GM23338 (cell line): ENCODE measurements around the gene EZH1. TPM values are rescaled to one million over a fixed set of nuclear protein-coding genes. Genes with fewer than 3 reads are reported as not detected.

Experiments
- CREB1 ChIP-seq: fragments of 250-450 bp; sonication (Bioruptor Pico); IDR thresholded peaks from 2 replicates; pipeline ENCODE4 v1.5.0; 2020; ENCODE audit warnings: low read depth, mild to moderate bottlenecking, moderate library complexity
- EZH2 ChIP-seq: fragments of 200-600 bp; sonication (generic); IDR thresholded peaks from one replicate; pipeline ENCODE4 v1.8.0; 2017; ENCODE audit warnings: antibody characterized with exemption, mild to moderate bottlenecking, low read depth; ENCODE audit not compliant: unreplicated experiment
- STAT1 ChIP-seq: IDR thresholded peaks from one replicate; pipeline ENCODE4 v1.6.1; 2016; ENCODE audit warnings: antibody characterized with exemption; ENCODE audit not compliant: unreplicated experiment
- microRNA-seq: library from miRNA; unstranded; fragments of <30 nt; microRNA quantifications from one replicate; pipeline ENCODE4, GENCODE V29; 2017
- polyA plus RNA-seq: library from polyadenylated mRNA; unstranded; fragments of >200 nt; fragmentation: Nextera tagmentation; extraction: Ambion mirVana; gene quantifications from 2 replicates; pipeline ENCODE4 v1.2.1, GENCODE V29; 2016
- small RNA-seq: library from RNA; depleted of rRNA; stranded (forward); fragments of <200 nt; gene quantifications from one replicate; pipeline ENCODE3, GENCODE V24; 2014; ENCODE audit warnings: low replicate concordance
- total RNA-seq: library from RNA; depleted of rRNA; stranded (reverse); fragments of >200 nt; shearing (Covaris generic); gene quantifications from 2 replicates; pipeline ENCODE4 v1.2.3, GENCODE V29; 2014; rRNA removed
- TF ChIP-seq, protein P1 (sequence below): fragments of 250-450 bp; sonication (Bioruptor Pico); IDR thresholded peaks from 2 replicates; pipeline ENCODE4 v1.5.0; 2020; ENCODE audit warnings: mild to moderate bottlenecking, moderate library complexity
- TF ChIP-seq, protein P2 (sequence below), 2 experiments: fragments of 200-600 bp in 1 of 2; sonication (generic) in 1 of 2; conservative IDR thresholded peaks; 2 replicates each; pipeline versions ENCODE4 v1.5.1 to v1.6.1; 2016 to 2017; ENCODE audit warnings: antibody characterized with exemption in 2 of 2, low read depth in 2 of 2, mild to moderate bottlenecking in 2 of 2, moderate library complexity in 1 of 2

Gene EZH1
- total and polyA plus RNA-seq, 2 experiments from 2014 or later: 16.9 to 18.0 TPM

DNA sequence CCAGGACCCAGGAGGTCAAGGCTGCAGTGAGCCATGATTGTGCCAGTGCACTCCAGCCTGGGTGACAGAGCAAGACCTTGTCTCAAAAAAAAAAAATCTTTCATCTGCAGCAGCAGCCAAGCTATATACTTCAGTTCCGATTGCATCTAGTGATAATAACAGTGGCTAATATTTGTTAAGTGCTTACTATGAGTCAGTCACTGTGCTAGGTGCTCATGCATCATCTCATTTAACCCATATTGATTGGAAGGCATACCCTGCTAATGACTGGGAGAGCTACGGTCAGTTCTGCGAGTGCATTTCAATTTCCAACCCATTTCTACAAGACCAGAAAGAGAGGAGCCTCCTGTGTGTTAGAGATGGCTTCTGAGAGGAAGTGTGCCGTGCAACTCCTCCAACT, 93.4 kb downstream of the EZH1 start (continued):
- TF ChIP-seq, protein P1, sequence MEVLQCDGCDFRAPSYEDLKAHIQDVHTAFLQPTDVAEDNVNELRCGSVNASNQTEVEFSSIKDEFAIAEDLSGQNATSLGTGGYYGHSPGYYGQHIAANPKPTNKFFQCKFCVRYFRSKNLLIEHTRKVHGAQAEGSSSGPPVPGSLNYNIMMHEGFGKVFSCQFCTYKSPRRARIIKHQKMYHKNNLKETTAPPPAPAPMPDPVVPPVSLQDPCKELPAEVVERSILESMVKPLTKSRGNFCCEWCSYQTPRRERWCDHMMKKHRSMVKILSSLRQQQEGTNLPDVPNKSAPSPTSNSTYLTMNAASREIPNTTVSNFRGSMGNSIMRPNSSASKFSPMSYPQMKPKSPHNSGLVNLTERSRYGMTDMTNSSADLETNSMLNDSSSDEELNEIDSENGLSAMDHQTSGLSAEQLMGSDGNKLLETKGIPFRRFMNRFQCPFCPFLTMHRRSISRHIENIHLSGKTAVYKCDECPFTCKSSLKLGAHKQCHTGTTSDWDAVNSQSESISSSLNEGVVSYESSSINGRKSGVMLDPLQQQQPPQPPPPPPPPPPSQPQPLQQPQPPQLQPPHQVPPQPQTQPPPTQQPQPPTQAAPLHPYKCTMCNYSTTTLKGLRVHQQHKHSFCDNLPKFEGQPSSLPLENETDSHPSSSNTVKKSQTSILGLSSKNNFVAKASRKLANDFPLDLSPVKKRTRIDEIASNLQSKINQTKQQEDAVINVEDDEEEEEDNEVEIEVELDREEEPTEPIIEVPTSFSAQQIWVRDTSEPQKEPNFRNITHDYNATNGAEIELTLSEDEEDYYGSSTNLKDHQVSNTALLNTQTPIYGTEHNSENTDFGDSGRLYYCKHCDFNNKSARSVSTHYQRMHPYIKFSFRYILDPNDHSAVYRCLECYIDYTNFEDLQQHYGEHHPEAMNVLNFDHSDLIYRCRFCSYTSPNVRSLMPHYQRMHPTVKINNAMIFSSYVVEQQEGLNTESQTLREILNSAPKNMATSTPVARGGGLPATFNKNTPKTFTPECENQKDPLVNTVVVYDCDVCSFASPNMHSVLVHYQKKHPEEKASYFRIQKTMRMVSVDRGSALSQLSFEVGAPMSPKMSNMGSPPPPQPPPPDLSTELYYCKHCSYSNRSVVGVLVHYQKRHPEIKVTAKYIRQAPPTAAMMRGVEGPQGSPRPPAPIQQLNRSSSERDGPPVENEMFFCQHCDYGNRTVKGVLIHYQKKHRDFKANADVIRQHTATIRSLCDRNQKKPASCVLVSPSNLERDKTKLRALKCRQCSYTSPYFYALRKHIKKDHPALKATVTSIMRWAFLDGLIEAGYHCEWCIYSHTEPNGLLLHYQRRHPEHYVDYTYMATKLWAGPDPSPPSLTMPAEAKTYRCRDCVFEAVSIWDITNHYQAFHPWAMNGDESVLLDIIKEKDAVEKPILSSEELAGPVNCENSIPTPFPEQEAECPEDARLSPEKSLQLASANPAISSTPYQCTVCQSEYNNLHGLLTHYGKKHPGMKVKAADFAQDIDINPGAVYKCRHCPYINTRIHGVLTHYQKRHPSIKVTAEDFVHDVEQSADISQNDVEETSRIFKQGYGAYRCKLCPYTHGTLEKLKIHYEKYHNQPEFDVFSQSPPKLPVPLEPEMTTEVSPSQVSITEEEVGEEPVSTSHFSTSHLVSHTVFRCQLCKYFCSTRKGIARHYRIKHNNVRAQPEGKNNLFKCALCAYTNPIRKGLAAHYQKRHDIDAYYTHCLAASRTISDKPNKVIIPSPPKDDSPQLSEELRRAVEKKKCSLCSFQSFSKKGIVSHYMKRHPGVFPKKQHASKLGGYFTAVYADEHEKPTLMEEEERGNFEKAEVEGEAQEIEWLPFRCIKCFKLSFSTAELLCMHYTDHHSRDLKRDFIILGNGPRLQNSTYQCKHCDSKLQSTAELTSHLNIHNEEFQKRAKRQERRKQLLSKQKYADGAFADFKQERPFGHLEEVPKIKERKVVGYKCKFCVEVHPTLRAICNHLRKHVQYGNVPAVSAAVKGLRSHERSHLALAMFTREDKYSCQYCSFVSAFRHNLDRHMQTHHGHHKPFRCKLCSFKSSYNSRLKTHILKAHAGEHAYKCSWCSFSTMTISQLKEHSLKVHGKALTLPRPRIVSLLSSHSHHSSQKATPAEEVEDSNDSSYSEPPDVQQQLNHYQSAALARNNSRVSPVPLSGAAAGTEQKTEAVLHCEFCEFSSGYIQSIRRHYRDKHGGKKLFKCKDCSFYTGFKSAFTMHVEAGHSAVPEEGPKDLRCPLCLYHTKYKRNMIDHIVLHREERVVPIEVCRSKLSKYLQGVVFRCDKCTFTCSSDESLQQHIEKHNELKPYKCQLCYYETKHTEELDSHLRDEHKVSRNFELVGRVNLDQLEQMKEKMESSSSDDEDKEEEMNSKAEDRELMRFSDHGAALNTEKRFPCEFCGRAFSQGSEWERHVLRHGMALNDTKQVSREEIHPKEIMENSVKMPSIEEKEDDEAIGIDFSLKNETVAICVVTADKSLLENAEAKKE (CRISPR knock-in tag): no peak
- TF ChIP-seq CREB1: no peak
- TF ChIP-seq, protein P2, sequence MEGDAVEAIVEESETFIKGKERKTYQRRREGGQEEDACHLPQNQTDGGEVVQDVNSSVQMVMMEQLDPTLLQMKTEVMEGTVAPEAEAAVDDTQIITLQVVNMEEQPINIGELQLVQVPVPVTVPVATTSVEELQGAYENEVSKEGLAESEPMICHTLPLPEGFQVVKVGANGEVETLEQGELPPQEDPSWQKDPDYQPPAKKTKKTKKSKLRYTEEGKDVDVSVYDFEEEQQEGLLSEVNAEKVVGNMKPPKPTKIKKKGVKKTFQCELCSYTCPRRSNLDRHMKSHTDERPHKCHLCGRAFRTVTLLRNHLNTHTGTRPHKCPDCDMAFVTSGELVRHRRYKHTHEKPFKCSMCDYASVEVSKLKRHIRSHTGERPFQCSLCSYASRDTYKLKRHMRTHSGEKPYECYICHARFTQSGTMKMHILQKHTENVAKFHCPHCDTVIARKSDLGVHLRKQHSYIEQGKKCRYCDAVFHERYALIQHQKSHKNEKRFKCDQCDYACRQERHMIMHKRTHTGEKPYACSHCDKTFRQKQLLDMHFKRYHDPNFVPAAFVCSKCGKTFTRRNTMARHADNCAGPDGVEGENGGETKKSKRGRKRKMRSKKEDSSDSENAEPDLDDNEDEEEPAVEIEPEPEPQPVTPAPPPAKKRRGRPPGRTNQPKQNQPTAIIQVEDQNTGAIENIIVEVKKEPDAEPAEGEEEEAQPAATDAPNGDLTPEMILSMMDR (conservative IDR thresholded peaks at IDR 0.05; ENCODE audit: low read depth in 2 of 2): no peak
- no peak for TF ChIP-seq STAT1
- no peak for TF ChIP-seq EZH2

Small RNA genes lying within 50 kb of the gene (microRNA-seq; reads per million reads assigned to microRNA genes)
- gene MIR6780A: not detected

Small RNA genes lying within 50 kb of the gene (small RNA-seq; reads per million reads assigned to genes)
- gene HMGN2P15 (not detected), gene MIR6780A (not detected)

Other genes with a start within 250 kb of the EZH1 start
- 21.9 and 31.2 TPM in 2 replicates for gene NAGLU, start 208.8 kb downstream of the EZH1 start, total RNA-seq
- gene NAGLU, start 208.8 kb downstream of the EZH1 start, polyA plus RNA-seq: 12.0 and 13.0 TPM in 2 replicates
- gene HSD17B1, start 192.1 kb downstream of the EZH1 start, total RNA-seq: 0.97 and 1.7 TPM in 2 replicates
- 1.7 and 1.8 TPM in 2 replicates for gene HSD17B1, start 192.1 kb downstream of the EZH1 start, polyA plus RNA-seq
- gene COASY, start 182.9 kb downstream of the EZH1 start, total RNA-seq: 60.1 and 62.0 TPM in 2 replicates
- gene COASY, start 182.9 kb downstream of the EZH1 start, polyA plus RNA-seq: 72.1 and 77.5 TPM in 2 replicates
- 23.3 and 34.1 TPM in 2 replicates for gene MLX, start 177.9 kb downstream of the EZH1 start, total RNA-seq
- gene MLX, start 177.9 kb downstream of the EZH1 start, polyA plus RNA-seq: 28.8 and 33.2 TPM in 2 replicates
- 14.7 and 18.5 TPM in 2 replicates for gene PSMC3IP, start 167.3 kb downstream of the EZH1 start, total RNA-seq
- 29.5 and 32.7 TPM in 2 replicates for gene PSMC3IP, start 167.3 kb downstream of the EZH1 start, polyA plus RNA-seq
- gene RETREG3, start 135.7 kb downstream of the EZH1 start, total RNA-seq: 35.4 and 38.2 TPM in 2 replicates
- 8.0 and 10.5 TPM in 2 replicates for gene RETREG3, start 135.7 kb downstream of the EZH1 start, polyA plus RNA-seq
- 82.8 and 101 TPM in 2 replicates for gene TUBG1, start 135.4 kb downstream of the EZH1 start, total RNA-seq
- gene TUBG1, start 135.4 kb downstream of the EZH1 start, polyA plus RNA-seq: 110 and 117 TPM in 2 replicates
- gene TUBG2, start 85.8 kb downstream of the EZH1 start, total RNA-seq: 15.3 and 18.2 TPM in 2 replicates
- gene TUBG2, start 85.8 kb downstream of the EZH1 start, polyA plus RNA-seq: 16.5 and 19.0 TPM in 2 replicates
- 24.2 and 24.8 TPM in 2 replicates for gene PLEKHH3, start 68.0 kb downstream of the EZH1 start, total RNA-seq
- 10.9 and 13.8 TPM in 2 replicates for gene PLEKHH3, start 68.0 kb downstream of the EZH1 start, polyA plus RNA-seq
- 1.1 and 1.7 TPM in 2 replicates for gene CCR10, start 63.2 kb downstream of the EZH1 start, total RNA-seq
- 2.7 and 3.0 TPM in 2 replicates for gene CCR10, start 63.2 kb downstream of the EZH1 start, polyA plus RNA-seq
- gene CNTNAP1, start 62.5 kb downstream of the EZH1 start, total RNA-seq: 2.9 and 5.0 TPM in 2 replicates
- gene CNTNAP1, start 62.5 kb downstream of the EZH1 start, polyA plus RNA-seq: 0.75 and 1.3 TPM in 2 replicates
- 2.6 and 8.8 TPM in 2 replicates for gene RAMP2, start 16.2 kb upstream of the EZH1 start, total RNA-seq
- gene RAMP2, start 16.2 kb upstream of the EZH1 start, polyA plus RNA-seq: 28.3 and 29.5 TPM in 2 replicates
- gene VPS25, start 28.4 kb upstream of the EZH1 start, total RNA-seq: 110 and 129 TPM in 2 replicates
- gene VPS25, start 28.4 kb upstream of the EZH1 start, polyA plus RNA-seq: 93.5 and 105 TPM in 2 replicates
- 0.10 and 0.54 TPM in 2 replicates for gene WNK4, start 35.6 kb upstream of the EZH1 start, total RNA-seq
- 0.65 and 0.83 TPM in 2 replicates for gene WNK4, start 35.6 kb upstream of the EZH1 start, polyA plus RNA-seq
- gene COA3, start 53.7 kb upstream of the EZH1 start, total RNA-seq: 57.6 and 81.2 TPM in 2 replicates
- gene COA3, start 53.7 kb upstream of the EZH1 start, polyA plus RNA-seq: 123 and 138 TPM in 2 replicates
- not detected in 2 replicates for gene CNTD1, start 53.8 kb upstream of the EZH1 start, total RNA-seq
- gene CNTD1, start 53.8 kb upstream of the EZH1 start, polyA plus RNA-seq: 0.80 and 1.1 TPM in 2 replicates
- 54.8 and 57.2 TPM in 2 replicates for gene BECN1, start 79.2 kb upstream of the EZH1 start, total RNA-seq
- gene BECN1, start 79.2 kb upstream of the EZH1 start, polyA plus RNA-seq: 35.5 and 41.8 TPM in 2 replicates
- gene PSME3, start 88.4 kb upstream of the EZH1 start, total RNA-seq: 178 and 201 TPM in 2 replicates
- 85.2 and 93.5 TPM in 2 replicates for gene PSME3, start 88.4 kb upstream of the EZH1 start, polyA plus RNA-seq
- 5.7 and 5.8 TPM in 2 replicates for gene AOC2, start 99.5 kb upstream of the EZH1 start, total RNA-seq
- gene AOC2, start 99.5 kb upstream of the EZH1 start, polyA plus RNA-seq: 2.0 and 2.1 TPM in 2 replicates
- 1.4 and 1.6 TPM in 2 replicates for gene AOC3, start 106.2 kb upstream of the EZH1 start, total RNA-seq
- 1.7 and 2.6 TPM in 2 replicates for gene AOC3, start 106.2 kb upstream of the EZH1 start, polyA plus RNA-seq
- not detected in 2 replicates for gene G6PC1, start 155.8 kb upstream of the EZH1 start, total RNA-seq
- not detected in 2 replicates for gene G6PC1, start 155.8 kb upstream of the EZH1 start, polyA plus RNA-seq
- 25.7 and 28.4 TPM in 2 replicates for gene AARSD1, start 219.4 kb upstream of the EZH1 start, total RNA-seq
- 69.6 and 74.4 TPM in 2 replicates for gene AARSD1, start 219.4 kb upstream of the EZH1 start, polyA plus RNA-seq
- 2.3 and 7.7 TPM in 2 replicates for gene PTGES3L, start 235.0 kb upstream of the EZH1 start, total RNA-seq
- gene PTGES3L, start 235.0 kb upstream of the EZH1 start, polyA plus RNA-seq: 2.0 and 2.5 TPM in 2 replicates
- gene RUNDC1, start 235.5 kb upstream of the EZH1 start, total RNA-seq: 11.1 and 11.9 TPM in 2 replicates
- 6.1 and 6.9 TPM in 2 replicates for gene RUNDC1, start 235.5 kb upstream of the EZH1 start, polyA plus RNA-seq